Activated T-helper 1 cell treated with anti-CD3 and anti-CD28 coated beads, Interleukin-2, amount 50 U/mL, for 16 hours (primary cell): Measurements from ENCODE around the gene KRT77.
"Not testable (repeated sequence)": the region's sequence is repeated elsewhere in the genome, so short reads cannot be mapped to it uniquely, and the experiment has no call there.

Experiments used
- DNase-seq, 2 donors: peaks; one replicate each; pipeline ENCODE4 v3.0.0-alpha.2; 2020; ENCODE audit warnings: low read depth in 1 of 2, low spot score in 1 of 2

The KRT77 gene

DNA sequence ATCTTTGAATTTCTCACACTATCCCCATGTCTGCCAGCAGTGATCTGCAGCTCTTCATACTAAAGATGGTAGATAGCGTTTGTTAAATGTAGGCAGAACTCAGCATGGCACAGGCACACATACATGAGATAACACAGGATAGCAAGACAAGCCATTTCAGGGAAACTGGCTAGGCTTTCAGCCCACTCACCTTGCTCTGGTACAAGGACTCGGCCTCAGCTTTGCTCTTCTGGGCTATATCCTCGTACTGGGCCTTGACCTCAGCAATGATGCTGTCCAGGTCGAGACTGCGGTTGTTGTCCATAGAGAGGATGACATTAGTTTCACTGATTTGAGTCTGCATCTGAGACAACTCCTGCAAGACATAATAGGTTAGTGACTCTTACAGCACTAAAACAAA is 26.2 kb downstream of the KRT77 start:
- no peak for DNase-seq

DNA sequence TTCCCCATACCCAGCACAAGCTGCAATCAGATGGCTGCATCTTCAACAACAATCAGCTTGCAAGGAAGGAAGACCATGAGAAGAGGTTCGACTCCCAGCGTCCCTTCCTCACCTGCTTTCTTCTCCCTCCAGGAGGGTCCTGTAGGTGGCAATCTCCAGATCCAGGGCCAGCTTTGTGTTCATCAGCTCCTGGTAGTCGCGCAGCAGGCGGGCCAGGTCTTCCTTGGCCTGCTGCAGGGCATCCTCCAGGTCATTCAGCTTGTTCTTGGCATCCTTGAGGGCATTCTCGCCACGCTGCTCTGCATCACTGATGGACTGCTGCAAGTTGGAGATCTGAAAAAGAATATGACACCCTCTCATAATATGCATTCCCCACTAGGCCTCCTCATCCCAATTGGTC is 27.2 kb downstream of the KRT77 start:
- DNase-seq: no peak

DNA sequence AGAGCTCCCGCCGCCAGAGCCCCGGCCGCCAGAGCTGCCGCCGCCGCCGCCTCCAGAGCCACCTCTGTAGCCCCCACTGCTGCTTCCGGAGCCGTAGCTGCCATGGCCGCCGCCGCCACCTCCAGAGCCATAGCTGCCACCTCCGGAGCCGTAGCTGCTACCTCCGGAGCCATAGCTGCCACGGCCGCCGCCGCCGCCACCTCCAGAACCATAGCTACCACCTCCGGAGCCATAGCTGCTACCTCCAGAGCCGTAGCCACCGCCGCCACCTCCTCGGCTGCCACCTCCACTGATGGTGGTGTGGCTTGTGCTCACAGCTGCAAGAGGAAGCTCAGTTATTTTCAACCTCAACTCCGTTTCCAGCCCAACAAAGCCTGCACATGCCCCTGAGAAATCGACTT is 28.0 kb downstream of the KRT77 start:
- no peak for DNase-seq

DNA sequence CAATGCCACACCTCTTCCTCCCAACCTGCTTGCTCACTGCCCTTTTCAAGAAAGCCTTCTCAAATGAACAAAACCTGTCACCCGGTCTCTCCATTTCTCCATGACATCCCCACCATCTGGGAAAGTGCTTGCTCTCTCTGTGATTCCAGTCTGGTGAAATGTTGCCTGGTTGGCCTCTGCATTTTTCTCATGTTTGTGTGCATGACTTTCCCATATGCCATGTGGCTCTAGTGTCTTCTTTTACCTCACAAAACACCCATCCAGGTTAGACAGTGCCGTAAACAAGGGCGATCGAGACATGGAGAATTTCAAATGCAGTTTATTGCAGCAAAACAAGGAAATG is 28.9 kb downstream of the KRT77 start:
- DNase-seq: no peak

DNA sequence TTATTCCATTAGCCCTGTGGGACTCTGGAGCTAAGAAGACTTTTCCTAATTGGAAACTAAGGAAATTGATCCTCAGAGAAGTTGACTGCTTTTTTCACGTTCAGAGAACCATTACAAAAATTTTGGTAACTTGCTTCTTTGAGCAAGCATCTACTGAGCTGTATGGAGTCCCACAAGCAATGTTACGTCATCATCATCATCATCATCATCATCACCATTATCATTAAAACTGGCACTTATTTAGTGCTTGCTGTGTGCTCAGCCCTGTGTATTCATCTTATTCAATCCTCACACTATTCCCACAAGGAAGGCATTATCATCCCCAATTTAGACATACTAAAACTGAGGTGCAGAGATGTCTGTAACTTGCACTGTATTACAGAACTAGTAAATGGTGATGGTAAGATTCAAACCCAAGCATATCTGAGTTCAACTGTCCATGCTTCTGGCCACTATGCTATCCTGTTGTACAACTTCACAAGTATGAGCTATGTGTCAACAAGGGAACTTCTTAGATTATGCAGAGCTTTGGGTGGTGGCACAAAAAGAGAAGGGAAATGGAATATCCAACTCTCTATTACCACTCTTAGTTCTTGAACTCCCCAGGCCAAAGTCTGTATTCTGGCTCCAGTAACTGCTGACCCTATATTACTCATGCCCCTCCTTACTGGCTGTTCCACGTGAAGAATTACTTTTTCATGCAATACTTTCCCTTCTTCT is 29.5 kb downstream of the KRT77 start:
- no peak for DNase-seq

DNA sequence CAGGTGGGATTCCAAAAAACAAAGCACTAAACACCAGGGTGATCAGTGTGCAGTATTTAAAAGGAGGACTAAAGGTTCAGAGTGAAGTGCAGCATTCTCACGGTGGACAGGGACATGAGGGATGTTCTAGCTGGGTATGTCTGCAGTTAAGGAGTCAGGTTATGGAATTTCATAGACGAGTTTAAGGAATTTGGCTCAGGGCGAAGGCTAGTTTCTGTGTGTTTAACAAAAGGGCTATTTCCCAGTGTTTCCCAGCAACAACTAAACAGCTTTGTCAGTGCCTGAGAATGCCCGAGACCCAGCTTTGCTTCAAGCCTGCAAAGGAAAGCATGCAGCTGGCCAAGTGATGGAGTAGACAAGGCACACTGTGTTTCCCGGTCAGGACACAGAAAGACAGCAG is 30.1 kb downstream of the KRT77 start:
- no peak for DNase-seq

DNA sequence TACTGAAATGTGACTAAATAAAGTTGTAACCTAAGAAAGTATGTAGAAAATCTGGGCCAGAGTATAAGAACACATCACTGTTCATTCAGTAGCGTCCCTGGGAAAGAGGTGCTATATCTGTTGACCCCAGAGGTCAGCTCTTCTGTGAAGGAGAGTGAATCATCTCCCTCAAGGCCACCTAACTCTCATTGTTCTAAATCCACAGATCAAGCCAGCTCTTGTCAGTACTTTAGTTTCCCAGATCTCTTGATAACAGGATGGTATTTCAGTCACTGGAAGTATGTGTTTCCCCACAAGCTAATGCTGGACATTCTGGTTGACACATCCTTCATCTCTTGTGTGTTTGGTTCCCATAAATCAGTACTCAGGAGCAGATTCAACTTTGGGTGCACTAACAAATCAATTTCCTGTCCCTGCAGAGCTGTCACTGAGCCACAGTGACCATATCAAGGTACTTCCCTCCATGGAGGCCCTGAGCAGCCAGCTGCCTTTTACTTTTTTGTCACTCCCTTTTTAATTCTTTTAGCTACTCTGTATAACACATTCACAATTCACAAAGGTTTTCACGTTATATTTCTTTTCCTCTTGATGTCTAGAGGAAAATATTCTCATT is 30.9 kb downstream of the KRT77 start:
- no peak for DNase-seq

DNA sequence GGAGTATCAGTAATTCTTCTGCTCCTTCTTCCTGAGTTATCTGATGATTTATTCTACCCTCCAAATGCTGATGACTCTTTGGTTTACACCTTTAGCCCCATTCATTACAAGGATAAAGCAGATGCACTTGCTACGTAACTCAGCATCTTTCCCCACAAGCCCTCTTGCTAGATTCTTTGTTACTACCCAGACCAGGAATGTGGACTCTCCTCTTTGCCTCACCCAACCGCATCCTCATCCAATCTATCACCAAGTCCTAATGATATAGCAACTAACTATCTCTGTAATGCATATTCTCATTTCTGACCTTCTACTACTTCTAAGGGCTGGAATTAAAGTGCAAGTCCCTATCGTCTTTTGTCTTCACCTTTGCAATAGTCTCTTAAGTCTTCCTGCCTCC is 32.4 kb downstream of the KRT77 start:
- no peak for DNase-seq

DNA sequence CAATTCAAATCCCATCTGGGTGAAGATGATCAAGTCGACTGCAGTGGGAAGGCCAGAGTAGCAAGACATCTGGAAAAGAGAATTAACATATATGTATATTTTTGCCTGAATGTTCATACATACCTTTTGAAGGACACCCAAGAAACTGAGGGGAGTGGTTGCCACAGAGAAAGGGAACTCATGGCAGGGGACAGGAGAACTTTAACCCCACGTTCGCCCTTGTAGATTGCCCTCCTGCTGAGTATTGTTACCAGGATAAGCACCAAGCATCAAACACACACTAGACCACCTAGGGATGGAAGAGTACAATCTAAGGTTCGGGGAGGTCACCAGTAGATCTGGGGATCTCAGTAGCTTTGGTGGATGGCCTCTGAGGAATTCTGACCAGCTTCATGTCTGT is 32.8 kb downstream of the KRT77 start:
- DNase-seq: no peak

DNA sequence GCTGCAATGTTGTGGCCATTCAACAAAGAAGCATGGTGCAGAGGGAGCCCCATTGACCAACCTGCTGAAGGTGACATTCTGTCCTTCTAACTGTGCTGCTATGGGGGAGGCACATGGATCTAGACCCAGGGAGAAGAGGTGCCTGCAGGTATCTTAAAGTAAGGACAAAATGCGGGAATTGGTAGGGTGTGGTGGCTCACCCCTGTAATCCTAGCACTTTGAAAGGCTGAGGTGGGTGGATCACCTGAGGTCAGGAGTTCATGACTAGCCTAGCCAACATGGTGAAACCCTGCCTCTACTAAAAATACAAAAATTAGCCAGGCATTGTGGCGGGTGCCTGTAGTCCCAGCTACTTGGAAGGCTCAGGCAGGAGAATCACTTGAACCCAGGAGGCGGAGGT is 33.4 kb downstream of the KRT77 start:
- not testable (repeated sequence) for DNase-seq

DNA sequence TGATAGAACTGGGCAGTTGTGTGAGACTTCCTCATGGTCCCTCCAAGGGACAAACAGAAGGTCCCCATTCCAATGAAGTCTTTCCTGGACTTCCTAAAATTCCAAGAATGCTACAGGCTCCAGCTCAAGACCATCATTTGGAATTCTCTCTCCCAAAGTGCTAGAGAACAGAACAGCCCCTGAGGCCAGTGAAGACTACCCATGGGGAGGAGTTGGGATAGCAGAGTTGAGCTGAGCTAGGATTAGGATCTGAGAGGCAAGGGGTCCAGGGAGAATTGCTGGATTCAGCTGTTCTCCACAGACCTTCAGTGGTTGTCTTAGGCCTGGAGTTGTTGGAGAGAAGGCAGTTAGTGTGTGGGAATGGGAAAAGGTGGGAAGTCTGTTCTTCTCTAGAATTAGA is 33.9 kb downstream of the KRT77 start:
- DNase-seq: no peak

DNA sequence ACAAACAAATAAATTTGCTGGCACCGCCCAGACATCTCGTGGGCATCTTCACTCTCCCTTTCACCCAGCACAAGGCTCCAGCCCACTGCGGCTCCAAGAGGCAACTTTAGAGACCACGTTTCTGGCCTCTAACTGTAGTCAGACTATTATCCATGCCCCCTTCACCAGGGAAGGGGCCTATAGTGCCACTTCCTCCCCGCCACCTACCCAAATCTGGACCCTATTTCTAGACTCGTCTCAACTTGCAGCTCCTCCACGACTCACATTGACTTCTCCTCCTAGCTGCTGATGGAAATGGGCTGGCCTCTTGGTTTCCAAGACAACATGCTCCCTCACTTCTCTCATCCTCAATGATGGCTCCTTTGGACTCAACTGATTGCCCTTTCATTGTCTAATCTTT is 35.4 kb downstream of the KRT77 start:
- DNase-seq: no peak

DNA sequence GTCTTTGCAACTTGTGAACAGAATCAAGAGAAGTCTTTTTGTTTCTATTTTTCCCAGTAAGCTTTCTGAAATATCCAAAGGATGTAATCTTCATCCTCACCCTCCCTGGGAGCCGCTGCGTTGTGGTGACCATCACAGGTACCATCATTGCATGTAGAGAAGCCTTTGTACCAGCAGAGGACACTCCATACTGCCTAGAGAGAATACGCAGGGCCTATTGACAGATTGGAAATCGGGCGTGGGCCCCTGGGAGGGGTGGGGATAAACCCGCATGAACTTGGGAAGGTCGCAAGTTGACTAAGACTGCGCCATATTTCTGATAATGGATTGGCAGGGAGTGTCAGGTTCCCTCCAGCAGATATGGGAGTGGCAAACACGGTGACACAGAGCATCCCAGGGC is 35.8 kb downstream of the KRT77 start:
- no peak for DNase-seq

DNA sequence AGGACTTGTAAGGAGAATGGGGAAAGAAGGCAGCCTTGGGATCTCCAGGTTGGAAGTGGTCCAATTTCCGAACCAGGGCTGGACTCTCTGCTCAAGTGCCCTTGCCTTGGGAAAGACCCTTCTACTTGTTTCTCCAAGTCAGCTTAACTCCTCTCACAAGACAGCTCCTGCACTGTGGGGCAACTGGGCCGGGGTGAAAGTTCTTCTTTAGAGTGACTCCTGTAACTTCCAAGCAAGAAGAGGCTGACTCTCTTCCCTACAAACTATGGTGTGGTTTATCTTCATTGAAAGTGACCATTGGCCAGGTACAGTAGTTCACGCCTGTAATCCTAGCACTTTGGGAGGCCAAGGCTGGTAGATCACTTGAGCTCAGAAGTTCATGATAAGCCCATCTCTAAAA is 36.9 kb downstream of the KRT77 start:
- no peak for DNase-seq

DNA sequence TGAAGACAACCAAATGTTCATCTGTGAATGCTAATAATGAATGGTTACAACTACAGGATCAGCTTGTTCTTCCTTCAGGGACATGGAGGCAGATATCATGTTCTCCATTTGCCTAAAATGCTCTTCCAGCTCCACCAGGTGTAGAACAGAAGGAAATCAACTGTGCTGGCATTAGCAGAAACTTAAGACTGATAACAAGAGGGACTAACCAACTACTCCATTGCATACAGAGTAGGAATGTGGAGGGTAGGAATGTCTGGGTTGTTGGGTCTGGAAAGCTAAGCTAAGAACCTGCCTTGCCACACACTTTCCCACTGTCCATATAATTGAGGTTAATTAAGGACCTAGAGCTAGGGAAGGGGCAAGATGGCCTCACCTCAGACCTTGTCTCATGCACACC is 39.9 kb downstream of the KRT77 start:
- no peak for DNase-seq

DNA sequence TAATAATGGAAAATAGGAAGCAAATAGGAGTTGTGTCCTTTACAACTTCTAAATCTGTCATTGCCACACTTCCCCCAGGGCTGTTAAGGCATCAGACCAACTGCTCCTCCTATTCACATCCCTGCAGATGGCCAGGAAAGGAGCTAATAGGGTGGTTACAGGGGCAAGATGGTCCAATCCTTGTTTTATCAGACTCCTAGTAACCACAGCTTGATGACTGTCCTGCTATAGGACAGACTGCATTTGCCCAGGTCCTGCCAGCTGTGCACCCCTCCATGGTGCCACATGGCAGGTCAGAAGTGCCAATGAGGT is 40.5 kb downstream of the KRT77 start:
- no peak for DNase-seq

DNA sequence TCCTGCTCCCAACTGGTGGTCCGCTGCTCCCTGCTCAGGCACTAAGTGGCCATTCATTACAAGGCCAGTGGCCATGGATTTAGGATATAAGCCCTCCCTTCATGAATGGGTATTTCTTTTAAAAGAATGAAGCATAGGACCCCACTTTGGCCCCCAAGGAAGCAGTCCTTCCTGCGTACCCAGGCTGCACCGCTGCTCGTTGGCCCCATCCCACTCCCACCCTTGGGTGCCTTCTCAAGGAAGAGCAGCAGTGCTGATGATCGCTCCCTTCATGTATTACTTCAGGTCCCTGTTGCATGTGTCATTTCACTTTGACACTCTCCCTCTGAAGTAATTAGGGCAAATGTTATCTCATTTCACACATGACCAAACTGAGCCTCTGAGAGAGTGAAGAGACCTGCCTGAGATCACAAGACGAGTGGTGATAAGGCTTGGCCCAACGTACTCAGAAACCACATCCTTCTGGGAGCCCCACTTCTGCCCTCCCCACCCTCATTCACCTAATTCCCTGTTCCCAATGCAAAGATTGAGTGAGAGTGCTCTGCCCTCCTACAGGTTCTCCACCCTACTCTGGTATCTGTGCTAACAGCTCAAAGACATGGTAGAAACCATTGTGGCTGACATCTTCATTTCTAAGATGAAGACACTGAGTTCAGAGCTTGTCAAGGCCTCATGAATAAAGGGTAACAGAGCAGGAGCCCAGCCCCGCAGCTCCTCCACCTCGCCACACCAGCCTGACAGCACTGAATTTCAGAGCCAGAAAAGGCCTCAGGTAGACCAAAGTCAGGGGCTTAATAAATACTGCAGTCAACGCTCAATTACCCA is 41.0 kb downstream of the KRT77 start:
- no peak for DNase-seq

DNA sequence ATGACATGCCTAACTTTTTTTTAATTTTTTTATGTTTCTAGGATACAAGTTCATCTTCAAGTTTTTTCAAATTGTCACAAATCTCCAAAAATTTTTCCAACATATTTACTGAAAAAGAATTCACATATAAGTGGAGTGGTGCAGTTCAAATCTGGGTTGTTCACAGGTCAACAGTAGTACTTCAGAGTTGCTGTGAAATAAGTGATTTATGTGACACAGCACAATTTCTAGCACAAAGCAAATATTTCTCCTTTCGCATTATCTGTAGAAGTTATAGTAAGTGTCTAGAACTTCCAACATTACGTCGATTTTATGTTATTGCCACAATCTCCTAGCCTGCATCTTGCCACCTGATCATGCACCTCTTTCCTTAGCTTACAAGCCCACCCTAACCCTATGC is 41.7 kb downstream of the KRT77 start:
- DNase-seq: no peak

DNA sequence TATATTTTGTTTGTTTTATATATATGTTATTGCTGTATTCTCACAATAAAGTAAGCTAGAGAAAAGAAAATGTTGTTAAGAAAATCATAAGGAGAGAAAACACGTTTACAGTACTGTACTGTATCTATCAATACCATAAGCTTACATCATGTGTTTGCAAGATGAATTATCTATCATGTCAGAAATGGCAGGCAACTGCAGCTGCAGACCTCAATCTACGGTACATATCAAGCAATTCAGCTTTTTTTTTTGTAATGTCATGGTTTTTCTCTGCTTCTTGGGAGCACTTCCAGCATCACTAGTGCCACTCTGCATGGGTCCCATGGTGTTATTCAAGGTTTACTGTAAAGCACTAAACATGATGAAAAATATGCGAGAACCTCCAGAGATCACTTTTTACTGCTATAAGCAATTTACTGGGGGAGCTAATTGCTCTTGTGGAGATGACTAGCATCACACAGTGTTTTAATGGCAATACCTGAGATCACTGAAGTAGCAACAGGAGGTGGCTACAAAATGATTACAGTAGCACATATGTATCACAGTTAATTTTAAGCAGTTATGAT is 42.3 kb downstream of the KRT77 start:
- DNase-seq: no peak

DNA sequence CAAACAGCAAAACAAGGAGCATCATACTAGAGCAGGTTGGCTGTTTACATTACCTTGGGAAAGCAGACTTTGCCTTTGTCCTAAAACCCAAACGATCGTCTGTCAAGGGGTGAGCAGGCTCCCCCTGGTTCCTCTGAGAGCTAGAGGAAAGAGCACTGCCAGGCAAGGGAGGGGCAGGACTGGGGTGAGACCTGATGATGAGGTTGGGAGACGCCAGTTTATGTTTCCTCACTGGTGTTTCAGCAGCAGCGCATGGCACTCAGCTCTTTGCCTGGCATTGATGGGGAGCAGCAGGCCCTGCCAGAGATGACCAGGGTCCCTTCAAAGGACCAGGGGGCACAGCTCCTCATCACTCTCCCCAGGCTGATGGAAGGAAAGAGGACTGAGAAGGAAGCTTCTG is 43.4 kb downstream of the KRT77 start:
- no peak for DNase-seq

DNA sequence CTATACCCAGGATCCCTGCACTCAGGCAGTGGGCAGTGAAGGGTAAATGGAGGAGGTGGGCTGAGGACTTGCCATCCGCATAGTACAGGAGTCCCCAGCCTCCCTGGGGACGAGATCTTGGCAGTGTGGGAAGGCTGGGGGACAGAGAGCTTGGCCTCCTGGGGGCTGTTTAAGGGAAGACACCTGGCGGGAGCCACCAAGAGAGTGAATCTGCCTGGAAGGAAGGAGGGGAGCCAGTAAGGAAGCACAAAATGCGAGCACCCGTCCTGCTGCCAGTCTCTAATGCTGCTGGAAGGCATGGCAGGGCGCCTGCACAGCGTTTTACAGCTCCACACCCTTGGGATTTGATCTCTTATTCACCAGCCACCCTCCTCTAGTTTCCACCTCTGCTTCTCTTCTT is 43.9 kb downstream of the KRT77 start:
- DNase-seq: no peak

DNA sequence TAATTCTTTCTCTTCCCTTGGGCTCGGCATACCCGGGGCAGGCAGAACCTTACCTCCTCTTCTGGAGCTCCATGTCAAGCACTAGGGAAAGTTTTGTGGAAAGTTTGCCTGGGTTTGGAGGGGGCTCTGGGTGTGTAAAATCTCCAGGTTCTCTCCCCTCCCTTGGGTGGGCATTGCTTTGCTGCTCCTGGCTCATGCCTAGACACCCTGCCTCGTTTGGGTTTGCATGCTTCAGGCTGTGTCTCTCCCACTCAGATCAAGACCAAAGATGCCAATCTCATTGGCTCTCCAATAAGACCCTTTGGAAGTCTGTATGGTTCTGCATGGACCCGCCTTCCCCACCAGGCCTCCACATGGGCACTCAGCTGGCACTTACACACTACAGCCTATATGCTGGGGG is 45.1 kb downstream of the KRT77 start:
- DNase-seq: no peak
